ENCODE results near the gene ALDH16A1.

Gene ALDH16A1

DNA sequence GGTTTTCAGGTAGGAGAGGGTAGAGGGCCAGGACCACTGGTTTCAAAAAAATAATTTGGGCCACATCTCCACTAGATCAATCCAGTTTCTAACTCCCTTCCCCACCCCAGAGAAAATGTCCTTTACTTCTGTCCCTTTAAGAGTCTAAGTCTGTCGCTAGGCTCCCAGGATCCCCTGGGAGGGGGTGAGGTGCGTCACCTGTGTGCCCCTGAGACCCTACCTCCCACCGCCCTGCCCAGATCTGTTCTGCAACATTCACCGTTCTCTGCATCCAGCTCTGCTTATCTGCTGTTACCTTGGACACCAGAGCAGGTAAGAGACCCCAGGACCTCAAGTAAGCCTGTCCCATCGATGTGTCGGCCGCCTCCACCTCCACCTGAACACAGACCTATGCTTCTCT lies 27.8 kb upstream of the ALDH16A1 start, which contains the start of gene GFY:
GFY (plus strand) TSS at position 211 of the 400 bp plus-strand sequence. CDS start 1,043 bp downstream, outside the sequence.
- DNase-seq, result no peak

DNA sequence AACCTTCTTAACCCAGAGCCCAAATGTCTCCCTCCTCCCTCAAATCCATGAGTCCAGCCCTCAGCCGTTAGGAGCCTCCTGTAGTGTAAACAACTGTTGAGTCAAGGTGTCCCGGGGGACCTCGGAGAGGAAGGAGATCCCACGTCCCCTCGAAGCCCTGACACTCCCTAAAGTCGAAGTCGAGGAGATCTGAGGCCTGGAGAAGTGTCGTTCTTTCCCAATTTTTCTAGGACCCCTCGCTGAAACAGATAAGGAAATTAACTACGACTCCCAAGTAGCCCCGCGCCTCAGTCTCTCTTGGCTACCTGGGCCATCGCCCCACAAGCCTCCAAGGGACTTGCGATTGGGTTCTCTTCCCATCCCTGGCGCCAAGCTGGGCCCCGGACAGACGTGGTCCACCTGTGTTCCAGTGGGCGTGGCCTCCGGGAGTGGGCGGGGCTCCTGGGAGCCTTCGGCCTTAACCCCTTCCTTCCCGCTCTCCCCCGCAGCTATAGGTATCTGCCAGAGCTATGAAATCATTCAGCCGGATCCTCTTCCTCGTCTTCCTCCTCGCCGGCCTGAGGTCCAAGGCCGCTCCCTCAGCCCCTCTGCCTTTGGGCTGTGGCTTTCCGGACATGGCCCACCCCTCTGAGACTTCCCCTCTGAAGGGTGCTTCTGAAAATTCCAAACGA lies 27.0 kb upstream of the ALDH16A1 start:
- no peak for DNase-seq

- DNase-seq, result no peak
Observed at GRCh38 chr19:49427339-49427738, 25.7 kb upstream of the ALDH16A1 start.

- no peak for DNase-seq
Observed at GRCh38 chr19:49427855-49428546, 25.0 kb upstream of the ALDH16A1 start.

DNA sequence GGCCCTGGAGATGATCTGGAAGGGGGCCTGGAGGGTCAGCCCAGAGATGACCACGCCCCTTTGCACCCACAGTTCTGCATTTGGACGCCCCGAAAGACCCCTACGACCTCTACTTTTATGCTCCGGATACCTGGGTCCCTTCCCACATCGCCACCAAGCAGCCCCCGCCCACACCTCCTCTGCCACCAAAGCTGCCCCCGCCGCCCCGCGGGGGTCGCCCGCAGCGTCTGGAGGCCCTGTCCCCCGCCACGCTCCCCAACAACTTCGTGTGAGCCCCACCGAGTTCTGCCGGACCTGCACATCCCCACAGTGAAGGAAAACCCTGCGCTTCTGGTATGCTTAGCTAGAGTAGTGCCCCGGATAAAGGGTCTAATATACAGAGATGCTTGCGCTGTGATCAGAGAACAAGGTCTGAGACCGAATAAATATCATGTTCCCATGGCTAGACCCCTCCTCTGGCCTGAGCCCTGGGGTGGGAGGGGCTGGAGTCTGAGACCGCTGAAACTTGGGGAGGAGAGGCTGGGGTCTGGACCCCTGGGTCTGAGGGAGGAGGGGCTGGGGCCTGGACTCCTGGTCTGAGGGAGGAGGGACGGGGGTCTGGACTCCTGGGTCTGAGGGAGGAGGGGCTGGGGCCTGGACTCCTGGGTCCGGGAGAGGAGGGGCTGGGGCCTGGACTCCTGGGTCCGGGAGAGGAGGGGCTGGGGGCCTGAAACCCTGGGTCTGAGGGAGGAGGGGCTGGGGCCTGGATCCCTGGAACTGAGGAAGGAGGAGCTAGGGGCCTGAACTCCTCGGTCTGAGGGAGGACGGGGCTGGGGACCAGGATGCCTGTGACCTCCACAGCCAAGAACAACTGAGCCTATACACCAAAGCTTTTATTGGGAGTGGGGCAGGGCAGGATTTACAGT lies 24.2 kb upstream of the ALDH16A1 start:
- no peak for DNase-seq

DNA sequence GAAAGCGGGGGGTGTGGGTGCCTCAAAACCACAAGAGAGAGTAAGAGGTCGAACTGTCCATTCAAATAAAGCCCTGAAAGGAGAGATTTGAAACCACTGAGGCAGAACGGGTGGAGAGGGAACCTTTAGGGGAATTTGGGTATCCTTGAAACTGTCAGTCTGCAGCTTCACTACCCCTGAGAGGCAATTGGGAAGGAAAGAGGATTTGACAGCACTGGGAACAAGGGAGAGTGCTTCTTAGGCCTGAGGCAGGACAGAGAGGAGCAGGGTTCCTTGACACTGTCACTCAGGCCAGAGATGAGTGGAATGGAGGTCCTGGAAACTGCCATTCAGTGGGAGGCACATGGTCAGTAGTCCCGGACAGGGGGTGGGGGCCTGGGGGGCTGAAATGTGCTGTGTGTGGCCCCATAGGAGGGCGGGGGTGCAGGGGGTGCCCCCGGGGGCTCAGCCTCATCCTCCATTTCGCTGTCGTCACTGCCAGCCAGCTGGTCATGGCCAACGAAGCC lies 22.8 kb upstream of the ALDH16A1 start:
- DNase-seq, result no peak

DNA sequence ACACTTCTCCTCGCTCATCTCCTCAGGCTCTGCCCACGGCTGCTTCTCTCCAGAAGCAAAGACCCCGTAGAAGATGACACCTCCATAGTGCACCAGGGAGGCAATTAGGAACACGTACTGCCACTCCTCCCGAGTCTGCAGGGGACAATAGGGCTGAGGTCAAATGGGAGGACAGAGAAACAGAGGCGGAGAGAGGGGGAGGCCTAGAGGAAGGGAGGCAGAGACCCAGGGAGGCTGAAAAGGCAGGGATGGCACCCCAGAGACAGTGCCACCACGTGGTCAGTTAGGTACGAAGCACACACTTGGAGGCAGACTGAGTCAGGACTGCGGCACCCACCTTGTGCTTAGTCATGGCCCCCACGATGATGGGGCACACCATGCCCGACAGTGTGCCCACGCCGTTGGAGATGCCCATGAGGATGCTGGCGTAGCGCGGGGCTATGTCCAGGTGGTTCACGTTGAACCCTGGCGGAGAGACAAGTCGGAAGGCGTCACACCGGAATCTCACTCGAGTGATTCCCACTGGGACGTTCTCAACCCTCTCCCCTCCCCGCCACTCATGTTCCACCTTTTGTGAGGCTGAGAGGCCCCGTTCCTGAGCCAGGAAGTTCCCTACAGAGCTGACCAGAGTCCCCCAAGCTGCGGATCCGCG lies 22.2 kb upstream of the ALDH16A1 start:
- no peak for DNase-seq

DNA sequence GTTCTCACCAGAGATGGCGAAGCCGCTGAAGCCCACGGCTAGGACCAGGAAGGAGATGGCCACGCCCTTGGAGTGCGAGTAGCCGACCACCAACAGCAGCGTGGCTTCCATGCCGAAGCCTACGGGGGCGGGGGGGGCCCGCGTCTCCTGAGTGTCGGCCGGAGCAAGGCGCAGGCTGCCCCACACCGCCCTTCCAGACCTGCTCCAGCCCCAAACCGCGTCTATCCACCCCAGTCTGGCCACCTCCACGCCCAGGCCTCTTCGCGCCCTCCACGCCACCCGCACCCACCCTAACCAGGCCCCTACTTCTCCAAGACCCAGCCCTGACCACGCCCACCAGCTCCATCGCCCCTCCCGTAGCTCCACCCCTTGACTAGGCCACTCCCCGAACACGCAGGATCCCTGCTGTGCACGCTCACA lies 21.7 kb upstream of the ALDH16A1 start:
- no peak for DNase-seq

DNA sequence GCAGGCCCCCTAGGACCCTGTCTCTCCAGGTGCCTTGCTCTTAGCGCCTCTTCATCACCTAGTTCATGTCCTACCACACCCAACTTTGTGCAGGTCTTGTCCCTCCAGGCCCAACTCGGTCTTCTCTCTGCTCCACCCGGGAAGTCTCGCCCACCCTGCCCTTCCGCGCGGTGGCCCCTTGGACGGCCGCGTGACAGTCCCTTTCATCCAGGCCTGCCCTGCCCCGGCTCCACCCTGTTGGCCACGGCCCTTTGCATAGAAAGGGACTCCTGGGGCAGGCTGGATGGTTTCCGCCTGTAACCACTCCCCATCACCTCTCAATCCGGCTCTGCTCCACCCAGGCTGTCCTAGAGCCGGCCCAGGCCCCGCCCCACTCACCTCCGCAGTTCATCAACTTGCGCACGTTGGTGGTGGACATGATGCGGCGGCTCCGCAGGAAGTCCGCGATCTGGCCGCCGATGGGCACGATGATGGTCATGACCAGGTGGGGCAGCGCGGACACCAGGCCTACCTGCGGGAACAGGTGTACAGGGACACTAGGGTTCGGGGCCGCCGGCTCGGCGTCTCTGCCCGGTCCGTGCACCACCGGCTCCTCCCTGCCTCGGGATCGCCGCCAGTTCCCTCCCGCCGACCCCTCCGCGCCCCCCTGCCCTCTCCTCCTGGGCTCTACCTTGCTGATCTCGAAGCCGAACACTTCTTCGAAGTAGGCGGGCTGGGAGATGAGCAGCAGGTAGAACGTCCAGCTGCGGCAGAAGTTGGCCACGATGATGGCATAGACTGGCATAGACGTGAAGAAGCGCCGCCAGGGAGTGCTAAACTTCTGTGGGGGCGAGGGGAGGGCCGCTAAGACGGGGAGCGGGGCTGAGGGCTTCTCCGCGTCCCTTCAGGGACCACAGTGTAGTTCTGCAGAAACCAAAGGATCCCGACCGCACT lies 20.6 kb upstream of the ALDH16A1 start:
- DNase-seq, result no peak

- no peak for DNase-seq
Observed at GRCh38 chr19:49433240-49433901, 19.7 kb upstream of the ALDH16A1 start.

- DNase-seq, result no peak
Observed at GRCh38 chr19:49434907-49435583, 18.0 kb upstream of the ALDH16A1 start.

GRCh38 chr19:49435670-49436069 lies 17.4 kb upstream of the ALDH16A1 start:
- no peak for DNase-seq

- no peak for DNase-seq
Observed at GRCh38 chr19:49436381-49437017, 16.5 kb upstream of the ALDH16A1 start.

DNA sequence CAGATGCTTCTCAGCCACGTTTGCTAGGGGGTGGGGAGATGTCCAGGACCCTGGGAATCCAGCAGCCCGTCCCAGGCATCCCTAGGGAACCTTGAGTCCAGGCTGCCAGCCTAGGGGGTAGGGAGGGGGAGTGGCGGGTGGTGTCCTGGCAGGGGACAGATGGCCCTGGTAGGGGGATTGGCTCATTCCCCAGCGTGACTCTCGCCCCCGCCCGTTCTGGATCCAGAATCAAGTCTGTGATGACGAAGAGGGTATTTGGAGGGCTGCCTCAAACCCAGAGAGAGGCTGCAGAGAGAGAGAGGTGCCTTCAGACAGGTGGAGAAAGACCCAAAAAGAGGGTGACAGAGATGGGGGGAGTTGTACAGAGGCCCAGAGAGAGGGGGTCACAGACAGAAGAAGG lies 15.8 kb upstream of the ALDH16A1 start:
- DNase-seq, result no peak

DNA sequence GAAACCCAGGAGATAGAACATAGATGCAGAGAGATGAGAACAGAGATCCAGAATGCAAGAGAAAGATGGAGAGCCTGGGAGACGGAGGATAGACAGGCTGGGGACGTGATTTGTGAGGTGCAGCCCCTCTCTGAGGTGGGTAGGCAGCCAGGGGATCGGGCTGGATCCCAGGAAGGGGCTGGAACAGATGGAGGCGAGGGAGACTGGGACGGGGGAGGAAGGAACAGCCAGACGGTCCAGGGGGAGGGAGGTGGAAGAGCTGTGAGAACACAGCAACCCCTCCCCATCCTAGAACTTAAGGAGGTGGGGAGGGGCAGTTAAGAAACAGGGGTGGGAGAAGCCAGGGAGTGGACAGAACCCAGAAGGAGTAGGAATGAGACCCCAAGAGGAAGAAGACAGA lies 14.8 kb upstream of the ALDH16A1 start:
- DNase-seq, result no peak

DNA sequence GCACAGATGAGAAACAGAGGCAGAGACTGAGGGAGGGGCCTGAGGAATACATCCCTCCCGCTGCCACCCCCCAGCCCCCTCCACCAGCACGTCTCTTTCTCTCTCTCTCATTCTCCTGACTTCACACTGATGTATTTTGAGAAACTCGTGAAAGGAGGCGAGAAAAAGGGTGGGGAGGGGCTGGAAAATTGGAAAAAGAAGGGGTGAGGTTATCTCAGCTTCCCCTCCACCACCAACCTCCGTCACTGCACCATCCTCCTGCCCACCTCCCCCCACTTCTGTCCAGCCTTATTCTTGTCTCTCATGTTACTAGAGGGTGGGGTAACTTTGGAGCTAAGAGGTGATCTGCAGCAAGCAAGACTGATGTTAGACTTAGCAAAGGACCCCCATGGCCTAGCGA lies 13.2 kb upstream of the ALDH16A1 start:
- no peak for DNase-seq

DNA sequence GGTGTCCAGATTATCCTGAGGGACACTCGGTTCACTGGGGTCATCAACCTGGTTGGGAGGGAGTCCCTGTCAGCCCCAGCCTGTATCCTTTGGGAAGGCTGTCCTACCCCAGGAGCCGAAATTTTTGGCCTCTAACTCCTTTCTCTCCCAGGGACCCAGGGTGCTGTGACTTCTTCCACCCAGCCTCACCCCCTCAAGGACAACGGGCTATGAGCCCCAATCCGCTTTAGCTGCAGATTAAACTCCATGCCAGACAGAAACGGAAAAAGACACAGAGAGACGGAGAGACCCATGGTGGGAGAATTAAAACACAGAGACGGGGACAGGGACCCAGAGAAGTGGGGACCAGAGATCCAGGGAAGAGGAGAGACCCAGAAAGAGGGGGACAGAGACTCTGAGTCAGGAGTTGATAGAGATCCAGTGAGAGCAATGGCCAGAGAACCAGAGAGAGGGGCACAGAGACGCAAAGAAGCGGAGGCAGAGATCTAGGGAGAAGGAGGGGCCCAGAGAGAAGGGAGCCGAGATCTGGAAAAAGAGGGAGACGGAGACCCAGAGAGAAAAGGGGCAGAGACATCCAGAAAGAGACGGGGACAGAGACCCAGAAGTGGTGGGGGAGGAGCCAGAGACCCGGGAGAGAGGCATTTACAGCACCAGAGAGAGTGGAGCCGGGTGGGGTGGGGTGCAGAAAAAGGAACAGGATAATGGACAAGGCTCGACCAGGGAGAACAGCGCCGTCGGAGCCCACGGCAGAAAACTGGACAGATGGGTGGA lies 12.4 kb upstream of the ALDH16A1 start:
- DNase-seq, result no peak

- no peak for DNase-seq
Observed at GRCh38 chr19:49441210-49441959, 11.6 kb upstream of the ALDH16A1 start, which contains the start of gene SLC17A7. Gene SLC17A7, minus strand, starts transcription at chr19:49441527. Its CDS starts 148 bp downstream, at chr19:49441379.

Measured in NCI-H2081 treated with DMSO at 0.1 percent for 48 hours (cell line).